SK-N-SH (cell line): ENCODE data around the gene VCPKMT.

Source experiments
- CTCF ChIP-seq: fragments of 200-600 bp; sonication (generic); IDR thresholded peaks from 2 replicates; pipeline ENCODE4 v1.6.1; 2017; ENCODE audit warnings: antibody characterized with exemption, mild to moderate bottlenecking, moderate library complexity
- ELF1 ChIP-seq: IDR thresholded peaks from 2 replicates; pipeline ENCODE4 v1.4.0; 2012
- JUND ChIP-seq: IDR thresholded peaks from 2 replicates; pipeline ENCODE4 v1.4.0; 2012

- no peak for TF ChIP-seq CTCF
- TF ChIP-seq JUND, result no peak
- no peak for TF ChIP-seq ELF1
Observed at GRCh38 chr14:50110323-50111037, 5.9 kb downstream of the VCPKMT start.
